HepG2 (cell line): Measurements from ENCODE around the gene ITSN2. TPM values are rescaled to one million over a fixed set of nuclear protein-coding genes. Genes with fewer than 3 reads are reported as not detected.

Source experiments
- ATAC-seq: fragments of 200-7000 bp; cut with Tn5 transposase; 3 replicates; pipeline ENCODE4 v1.9.1; 2020; ENCODE audit warnings: mild to moderate bottlenecking, moderate library complexity
- BruUV-seq: library from RNA; stranded (reverse); fragments of 400-500 nt; replicated peaks from 2 replicates; lab custom pipeline; 2021; lab: Mats Ljungman, UMichigan
- CTCF ChIA-PET: fragments of 300-600 bp; formaldehyde crosslinking; extraction: SDS; loops from one replicate; lab custom pipeline; 2021; ENCODE audit warnings: low total read pairs, inconsistent platforms, low intra/inter-chr PET ratio; lab: Yijun Ruan, JAX
- POLR2A ChIA-PET: fragments of 350-600 bp; sonication (Branson Sonifier 250); formaldehyde crosslinking; loops from one replicate; lab custom pipeline; 2020; ENCODE audit warnings: antibody characterized with exemption, inconsistent platforms; lab: Yijun Ruan, JAX
- DNase-seq: peaks from one replicate; pipeline ENCODE4 v3.0.0-alpha.2; 2015; ENCODE audit warnings: low spot score
- FAIRE-seq: peaks from 3 replicates; lab custom pipeline; 2011; peaks lifted over from hg19 to GRCh38; lab: Jason Lieb, UNC
- H2AFZ ChIP-seq: one replicate; pipeline ENCODE4 v1.6.1; 2011; ENCODE audit warnings: low read length, inconsistent platforms
- H3K27ac ChIP-seq: fragments of 300-600 bp; 3 replicates; pipeline ENCODE4 v1.8.0; 2011; ENCODE audit warnings: mixed run types, mild to moderate bottlenecking, mixed read lengths, low read length, inconsistent platforms; ENCODE audit not compliant: insufficient read depth; ENCODE audit errors: extremely low read length
- H3K27me3 ChIP-seq, 2 experiments: fragments of 200-600 bp in 1 of 2; 2 replicates in 1 of 2; 3 replicates in 1 of 2; pipeline versions ENCODE4 v1.6.0 to v1.8.0; 2011; ENCODE audit warnings: low read length in 2 of 2, mild to moderate bottlenecking in 2 of 2, moderate library complexity in 2 of 2, inconsistent platforms in 1 of 2; ENCODE audit not compliant: insufficient read depth in 2 of 2, control insufficient read depth in 1 of 2
- H3K36me3 ChIP-seq, 2 experiments: fragments of 200-600 bp in 1 of 2; replicated peaks in 1 of 2; 2 replicates in 1 of 2; 3 replicates in 1 of 2; pipeline versions ENCODE4 v1.5.1 to v1.8.0; 2011; ENCODE audit warnings: low read length in 2 of 2, inconsistent platforms in 1 of 2; ENCODE audit not compliant: insufficient read depth in 2 of 2, control insufficient read depth in 1 of 2
- H3K4me1 ChIP-seq: 2 replicates; pipeline ENCODE4 v1.5.1; 2012; ENCODE audit warnings: low read length, inconsistent platforms; ENCODE audit not compliant: insufficient read depth
- H3K4me2 ChIP-seq: 2 replicates; pipeline ENCODE4 v1.6.0; 2011; ENCODE audit warnings: low read depth, low read length, inconsistent platforms
- H3K4me3 ChIP-seq, 3 experiments: fragments of 200-600 bp in 1 of 3; sonication (generic), shearing (Covaris generic) in 1 of 3; replicated peaks in 1 of 3; 2 replicates each; pipeline ENCODE4 v1.5.1; 2011 to 2016; ENCODE audit warnings: low read length in 3 of 3, inconsistent platforms in 2 of 3, low read depth in 2 of 3, mild to moderate bottlenecking in 2 of 3, control low read depth in 1 of 3, mixed read lengths in 1 of 3; ENCODE audit not compliant: insufficient read depth in 1 of 3
- H3K79me2 ChIP-seq: one replicate; pipeline ENCODE4 v1.6.1; 2011; ENCODE audit warnings: low read length, inconsistent platforms; ENCODE audit not compliant: insufficient read depth
- H3K9ac ChIP-seq: 2 replicates; pipeline ENCODE4 v1.6.0; 2011; ENCODE audit warnings: mild to moderate bottlenecking, low read depth, low read length, inconsistent platforms; ENCODE audit not compliant: insufficient read depth
- H3K9me3 ChIP-seq: 2 replicates; pipeline ENCODE4 v1.5.1; 2012; ENCODE audit warnings: mild to moderate bottlenecking, low read length
- H4K20me1 ChIP-seq: 2 replicates; pipeline ENCODE4 v1.6.0; 2011; ENCODE audit warnings: inconsistent platforms, mild to moderate bottlenecking, low read length, moderate library complexity; ENCODE audit not compliant: insufficient read depth
- ATF7 ChIP-seq, 2 experiments: fragments of 450-650 bp in 1 of 2; sonication (generic) in 1 of 2; formaldehyde crosslinking in 1 of 2; IDR thresholded peaks; 2 replicates each; pipeline versions ENCODE4 v1.4.0 to v1.6.1; 2016 to 2020; ENCODE audit warnings: antibody characterized with exemption in 1 of 2, mild to moderate bottlenecking in 1 of 2, missing genetic modification reagents in 1 of 2
- BRF2 ChIP-seq: sonication (generic); formaldehyde crosslinking; IDR thresholded peaks from 2 replicates; pipeline ENCODE4 v1.8.1; 2022; ENCODE audit warnings: mild to moderate bottlenecking, missing genetic modification reagents
- CEBPB ChIP-seq: IDR thresholded peaks from 2 replicates; pipeline ENCODE4 v1.6.1; 2011; ENCODE audit warnings: low read depth, low read length, improper control_type of control experiment, borderline replicate concordance
- FOXM1 ChIP-seq: sonication (generic); formaldehyde crosslinking; IDR thresholded peaks from 2 replicates; pipeline ENCODE4 v1.5.0; 2020; ENCODE audit warnings: missing genetic modification reagents
- HDAC2 ChIP-seq: sonication (generic); formaldehyde crosslinking; IDR thresholded peaks from 2 replicates; pipeline ENCODE4 v1.4.0; 2020; ENCODE audit warnings: missing genetic modification reagents
- HOXD1 ChIP-seq: sonication (generic); formaldehyde crosslinking; IDR thresholded peaks from 2 replicates; pipeline ENCODE4 v1.5.0; 2020; ENCODE audit warnings: missing genetic modification reagents
- NBN ChIP-seq: fragments of 450-650 bp; conservative IDR thresholded peaks from 2 replicates; pipeline ENCODE4 v1.6.1; 2017
- NCOA1 ChIP-seq: sonication (generic); formaldehyde crosslinking; IDR thresholded peaks from 2 replicates; pipeline ENCODE4 v1.9.0; 2021; ENCODE audit warnings: missing genetic modification reagents
- SIX1 ChIP-seq: sonication (generic); formaldehyde crosslinking; IDR thresholded peaks from 2 replicates; pipeline ENCODE4 v1.4.0; 2020; ENCODE audit warnings: missing genetic modification reagents, borderline replicate concordance
- SIX4 ChIP-seq: sonication (generic); formaldehyde crosslinking; IDR thresholded peaks from 2 replicates; pipeline ENCODE4 v1.4.0; 2020; ENCODE audit warnings: missing genetic modification reagents
- TBP ChIP-seq: sonication (generic); formaldehyde crosslinking; IDR thresholded peaks from 2 replicates; pipeline ENCODE4 v1.5.0; 2020; ENCODE audit warnings: missing genetic modification reagents
- TEAD2 ChIP-seq: sonication (generic); formaldehyde crosslinking; IDR thresholded peaks from 2 replicates; pipeline ENCODE4 v1.9.0; 2021; ENCODE audit warnings: missing genetic modification reagents
- TFAP4 ChIP-seq: sonication (generic); IDR thresholded peaks from 2 replicates; pipeline ENCODE4 v1.6.1; 2016; ENCODE audit warnings: low read depth, borderline replicate concordance
- YY1 ChIP-seq: IDR thresholded peaks from 2 replicates; pipeline ENCODE4 v1.6.1; 2011; ENCODE audit warnings: low read length, low read depth, moderate library complexity, mild to moderate bottlenecking; ENCODE audit not compliant: insufficient read depth, insufficient replicate concordance
- ZNF138 ChIP-seq: sonication (generic); formaldehyde crosslinking; IDR thresholded peaks from 2 replicates; pipeline ENCODE4 v1.5.0; 2020; ENCODE audit warnings: mild to moderate bottlenecking, low read depth, missing genetic modification reagents
- ZNF773 ChIP-seq: sonication (generic); formaldehyde crosslinking; IDR thresholded peaks from 2 replicates; pipeline ENCODE4 v1.4.0; 2020; ENCODE audit warnings: missing genetic modification reagents, borderline replicate concordance
- ZNF777 ChIP-seq: sonication (generic); formaldehyde crosslinking; IDR thresholded peaks from 2 replicates; pipeline ENCODE4 v1.4.0; 2020; ENCODE audit warnings: missing genetic modification reagents
- ZNF83 ChIP-seq: sonication (generic); formaldehyde crosslinking; IDR thresholded peaks from 2 replicates; pipeline ENCODE4 v1.4.0; 2020; ENCODE audit warnings: missing genetic modification reagents, mild to moderate bottlenecking, borderline replicate concordance
- WGBS: methylation state at CpG from one replicate; pipeline ENCODE4 v1.1.6; 2017; ENCODE audit warnings: low lambda C conversion rate; 5-methylcytosine and 5-hydroxymethylcytosine counted together
- in situ Hi-C: cut with HindIII; loops from 2 replicates; pipeline ENCODE4 v1.10.0; 2017; ENCODE audit warnings: low pct_unique_long_range_greater_than_20kb; ENCODE audit not compliant: extremely low pct_ligation_motif_present
- intact Hi-C: fragments of 100-400 bp; cut with micrococcal nuclease; formaldehyde crosslinking; loops from one replicate; pipeline ENCODE4 v1.10.0; 2022; ENCODE audit not compliant: unreplicated experiment
- polyA plus RNA-seq, 8 experiments: library from polyadenylated mRNA; depleted of rRNA in 3 of 8; stranded (reverse) in 7 of 8; unstranded in 1 of 8; fragments of >200 nt; fragmentation: Illumina TruSeq in 4 of 8; extraction: Trizol in 4 of 8; gene quantifications; 2 replicates each; pipeline versions ENCODE4 v1.2.1 to v1.2.3, GENCODE V29; 2011 to 2016; ENCODE audit warnings: low read depth in 4 of 8, missing spikeins in 1 of 8, mixed read lengths in 1 of 8; ENCODE audit not compliant: insufficient read depth in 1 of 8
- total RNA-seq, 5 experiments: library from RNA; depleted of rRNA; stranded (reverse); fragments of >200 nt; fragmentation: Illumina TruSeq; extraction: Trizol; gene quantifications; 2 replicates each; pipeline ENCODE4 v1.2.3, GENCODE V29; 2016; ENCODE audit warnings: low read depth in 1 of 5

The ITSN2 gene
- total and polyA plus RNA-seq, 2 of the 13 experiments (the other 11 are each of a cell fraction or from before 2014, with no cell fraction given), result 26.0 to 26.6 TPM

GRCh38 chr2:24285484-24286152 lies 74.7 kb downstream of the ITSN2 start:
- no peaks in the 10 kb centered on the region for H3K9me3 ChIP-seq
- FAIRE-seq (no peak), ATAC-seq (no peak), DNase-seq (no peak)
- in situ Hi-C loops, result no loop called here
- TF ChIP-seq BRF2 (CRISPR knock-in tag) (no peak), SIX4 (no peak), TEAD2 (CRISPR knock-in tag) (no peak), TFAP4 (no peak)
- no peak overlapping the region for H3K9ac ChIP-seq
- BruUV-seq, result no TSS peak
- POLR2A ChIA-PET, result no interaction called here
- H4K20me1 ChIP-seq, result no peaks in the 10 kb centered on the region
- H3K36me3 ChIP-seq, result no peaks in the 10 kb centered on the region
- no peaks in the 10 kb centered on the region for H3K4me1 ChIP-seq
- no peak overlapping the region for H3K4me3 ChIP-seq
- 91% methylated on average over 2 of the region's 2 CpGs for WGBS
- CTCF ChIA-PET, result no interaction called here
- H3K27ac ChIP-seq, result no peak overlapping the region
- no peak overlapping the region for H3K4me2 ChIP-seq
- intact Hi-C loops, result no loop called here
- H3K79me2 ChIP-seq, result no peaks in the 10 kb centered on the region
- no peak overlapping the region for H2AFZ ChIP-seq
- H3K27me3 ChIP-seq, result no peaks in the 10 kb centered on the region

- Histone ChIP-seq H3K27ac (no peak overlapping the region), H3K27me3 (no peaks in the 10 kb centered on the region), H3K4me2 (no peak overlapping the region), H3K9ac (no peak overlapping the region), H3K9me3 (no peaks in the 10 kb centered on the region), H4K20me1 (no peaks in the 10 kb centered on the region), H3K4me1 (no peaks in the 10 kb centered on the region), H3K36me3 (no peaks in the 10 kb centered on the region; a peak in 1 of 5 replicates), H3K79me2 (no peaks in the 10 kb centered on the region), H3K4me3 (no peak overlapping the region), H2AFZ (no peak overlapping the region)
- in situ Hi-C loops (no loop called here), intact Hi-C loops (no loop called here)
- ATAC-seq, result no peak
- BruUV-seq, result no TSS peak
- DNase-seq, result no peak
- CTCF ChIA-PET, result no interaction called here
- TF ChIP-seq FOXM1 (CRISPR knock-in tag) (no peak), ZNF777 (no peak), ZNF773 (CRISPR knock-in tag) (no peak), NBN (no peak), ZNF138 (no peak), SIX1 (CRISPR knock-in tag) (no peak), ZNF83 (no peak), NCOA1 (CRISPR knock-in tag) (no peak), ATF7 (IDR thresholded peaks at IDR 0.05) (peak; percentile 57; the same call in 1 of the 2 replicates), ATF7 (CRISPR knock-in tag; IDR thresholded peaks at IDR 0.05) (no peak), YY1 (no peak), CEBPB (peak; percentile 40; the same call in 1 of the 2 replicates), HDAC2 (CRISPR knock-in tag) (no peak), HOXD1 (CRISPR knock-in tag) (no peak), TBP (CRISPR knock-in tag) (no peak)
- no peak for FAIRE-seq
- WGBS, result 98% methylated on average over 2 of the region's 2 CpGs
- POLR2A ChIA-PET, result no interaction called here
Observed at GRCh38 chr2:24280645-24281044, 79.7 kb downstream of the ITSN2 start.
